Endothelial cell of umbilical vein (primary cell): Measurements from ENCODE around the gene NGF. TPM values are rescaled to one million over a fixed set of nuclear protein-coding genes. Genes with fewer than 3 reads are reported as not detected.

Experiments used
- BruUV-seq: library from RNA; stranded (reverse); fragments of 400-500 nt; replicated peaks from 2 replicates; lab custom pipeline; 2021; lab: Mats Ljungman, UMichigan
- CTCF ChIA-PET: fragments of 300-600, 350-600 bp; sonication (Branson Sonifier 250); formaldehyde crosslinking; loops from one replicate; lab custom pipeline; 2021; ENCODE audit warnings: antibody characterized with exemption, inconsistent platforms; lab: Charles Lee
- POLR2A ChIA-PET: fragments of 300-600, 350-600 bp; sonication (Branson Sonifier 250); formaldehyde crosslinking; loops from one replicate; lab custom pipeline; 2021; ENCODE audit warnings: antibody characterized with exemption, inconsistent platforms; lab: Charles Lee
- DNase-seq: peaks from one replicate; pipeline ENCODE4 v3.0.0-alpha.2; 2011; ENCODE audit warnings: low read depth, low spot score
- FAIRE-seq: peaks from 2 replicates; lab custom pipeline; 2011; peaks lifted over from hg19 to GRCh38; lab: Jason Lieb, UNC
- H2AFZ ChIP-seq: 2 replicates; pipeline ENCODE4 v1.6.0; 2012; ENCODE audit warnings: low read depth, low read length, control low read depth, inconsistent platforms
- H3K27ac ChIP-seq: 2 replicates; pipeline ENCODE4 v1.5.1; 2011; ENCODE audit warnings: low read depth, mild to moderate bottlenecking, control low read depth, low read length, moderate library complexity; ENCODE audit not compliant: insufficient read depth
- H3K27me3 ChIP-seq, 2 experiments: 2 replicates each; pipeline versions ENCODE4 v1.6.0 to v1.6.1; 2011; ENCODE audit warnings: low read length in 2 of 2, mixed read lengths in 1 of 2; ENCODE audit not compliant: control insufficient read depth in 2 of 2, insufficient read depth in 2 of 2
- H3K36me3 ChIP-seq, 2 experiments: 2 replicates in 1 of 2; 3 replicates in 1 of 2; pipeline ENCODE4 v1.5.1; 2011; ENCODE audit warnings: low read length in 2 of 2, mild to moderate bottlenecking in 1 of 2, moderate library complexity in 1 of 2; ENCODE audit not compliant: control insufficient read depth in 2 of 2, insufficient read depth in 2 of 2; ENCODE audit errors: extremely low read depth in 1 of 2
- H3K4me1 ChIP-seq: 3 replicates; pipeline ENCODE4 v1.5.1; 2011; ENCODE audit warnings: mild to moderate bottlenecking, low read length; ENCODE audit not compliant: control insufficient read depth, insufficient read depth; ENCODE audit errors: extremely low read depth
- H3K4me2 ChIP-seq: 2 replicates; pipeline ENCODE4 v1.6.1; 2011; ENCODE audit warnings: low read length, control low read depth, mixed read lengths; ENCODE audit not compliant: insufficient read depth
- H3K4me3 ChIP-seq, 3 experiments: fragments of 200-600 bp in 1 of 3; sonication (generic), shearing (Covaris generic) in 1 of 3; replicated peaks in 1 of 3; 2 replicates each; pipeline ENCODE4 v1.5.1; 2011 to 2016; ENCODE audit warnings: control low read depth in 3 of 3, low read length in 3 of 3, mild to moderate bottlenecking in 2 of 3, inconsistent platforms in 1 of 3, low read depth in 1 of 3, moderate library complexity in 1 of 3; ENCODE audit not compliant: insufficient read depth in 1 of 3
- H3K79me2 ChIP-seq: 2 replicates; pipeline ENCODE4 v1.6.0; 2012; ENCODE audit warnings: low read length, inconsistent platforms; ENCODE audit not compliant: control insufficient read depth, insufficient read depth
- H3K9ac ChIP-seq: replicated peaks from 2 replicates; pipeline ENCODE3; 2011; ENCODE audit warnings: low read length, control low read depth; ENCODE audit not compliant: insufficient read depth; ENCODE audit errors: extremely low read depth
- H3K9me1 ChIP-seq: replicated peaks from 3 replicates; pipeline ENCODE4 v1.6.0; 2011; ENCODE audit warnings: mild to moderate bottlenecking, low read length; ENCODE audit not compliant: control insufficient read depth, insufficient read depth; ENCODE audit errors: extremely low read depth
- H3K9me3 ChIP-seq: replicated peaks from 2 replicates; pipeline ENCODE4 v1.5.1; 2012; ENCODE audit warnings: low read length, inconsistent platforms; ENCODE audit not compliant: control insufficient read depth, insufficient read depth
- H4K20me1 ChIP-seq: replicated peaks from 2 replicates; pipeline ENCODE3; 2011; ENCODE audit warnings: mild to moderate bottlenecking, low read length; ENCODE audit not compliant: control insufficient read depth, insufficient read depth; ENCODE audit errors: extremely low read depth
- CTCF ChIP-seq, 2 donors: IDR thresholded peaks; 1 replicate in 1 of 2; 2 replicates in 1 of 2; pipeline ENCODE4 v1.5.1; 2011; ENCODE audit warnings: low read length in 2 of 2, mild to moderate bottlenecking in 2 of 2, moderate library complexity in 2 of 2, control low read depth in 1 of 2, inconsistent platforms in 1 of 2, low read depth in 1 of 2; ENCODE audit not compliant: insufficient read depth in 1 of 2; ENCODE audit errors: extremely low read depth in 1 of 2
- EZH2 ChIP-seq: IDR thresholded peaks from 2 replicates; pipeline ENCODE4 v1.6.1; 2012; ENCODE audit warnings: borderline replicate concordance, low read depth, mild to moderate bottlenecking, moderate library complexity, low read length, inconsistent platforms; ENCODE audit not compliant: severe bottlenecking
- FOS ChIP-seq: IDR thresholded peaks from 2 replicates; pipeline ENCODE4 v1.6.1; 2011; ENCODE audit warnings: mild to moderate bottlenecking, low read length, moderate library complexity, borderline replicate concordance; ENCODE audit not compliant: insufficient read depth
- GATA2 ChIP-seq: IDR thresholded peaks from 2 replicates; pipeline ENCODE4 v1.7.0; 2011; ENCODE audit warnings: low read depth, mild to moderate bottlenecking, moderate library complexity, mixed read lengths, low read length; ENCODE audit not compliant: insufficient read length, insufficient read depth
- JUN ChIP-seq: IDR thresholded peaks from 2 replicates; pipeline ENCODE4 v1.6.1; 2011; ENCODE audit warnings: borderline replicate concordance, low read depth; ENCODE audit not compliant: insufficient read length, insufficient read depth
- MAX ChIP-seq: IDR thresholded peaks from 2 replicates; pipeline ENCODE4 v1.6.1; 2011; ENCODE audit not compliant: insufficient read depth, insufficient read length
- MYC ChIP-seq: IDR thresholded peaks from one replicate; pipeline ENCODE4 v1.6.1; 2011; ENCODE audit warnings: mild to moderate bottlenecking, low read depth, low read length
- POLR2A ChIP-seq: IDR thresholded peaks from 2 replicates; pipeline ENCODE4 v1.6.1; 2012; ENCODE audit warnings: low read depth, mild to moderate bottlenecking, control low read depth, low read length
- POLR2AphosphoS5 ChIP-seq: IDR thresholded peaks from 2 replicates; pipeline ENCODE4 v1.6.1; 2012; ENCODE audit warnings: low read depth, mild to moderate bottlenecking, control low read depth, low read length, moderate library complexity; ENCODE audit not compliant: insufficient read depth
- dilution Hi-C: fragments of 300-500 bp; cut with MboI; formaldehyde crosslinking; loops from one replicate; pipeline ENCODE4 v1.15.0; 2019; ENCODE audit warnings: low sequenced_read_pairs; ENCODE audit not compliant: extremely low pct_ligation_motif_present
- intact Hi-C: fragments of 100-400 bp; cut with micrococcal nuclease; formaldehyde crosslinking; loops from one replicate; pipeline ENCODE4 v1.10.0; 2022
- polyA plus RNA-seq, 4 experiments: library from polyadenylated mRNA; depleted of rRNA in 3 of 4; stranded (reverse) in 3 of 4; unstranded in 1 of 4; fragments of >200 nt; gene quantifications; 2 replicates each; pipeline versions ENCODE4 v1.2.1 to v1.2.3, GENCODE V29; 2011 to 2012; ENCODE audit warnings: missing spikeins in 1 of 4
- total RNA-seq: library from RNA; stranded (reverse); gene quantifications from 2 replicates; pipeline ENCODE4 v1.2.3, GENCODE V29; 2021

The NGF gene
- total and polyA plus RNA-seq, 2 donors (not counting 3 experiments of a cell fraction or from before 2014, with no cell fraction given): not detected

GRCh38 chr1:115327270-115327669 is 10.8 kb downstream of the NGF start:
- H3K4me2 ChIP-seq: no peak overlapping the region
- intact Hi-C loops: no loop called here
- no peak overlapping the region for H3K27ac ChIP-seq

More at GRCh38 chr1:115327270-115327669, 10.8 kb downstream of the NGF start:
- Histone ChIP-seq H4K20me1 (no peaks in the 10 kb centered on the region), H3K27me3 (no peaks in the 10 kb centered on the region), H3K4me3 (no peak overlapping the region), H3K9me1 (no peaks in the 10 kb centered on the region), H3K9me3 (no peaks in the 10 kb centered on the region), H2AFZ (no peak overlapping the region), H3K4me1 (peaks cover 2% of the 10 kb centered on the region), H3K9ac (no peak overlapping the region), H3K36me3 (no peaks in the 10 kb centered on the region), H3K79me2 (no peaks in the 10 kb centered on the region)
- dilution Hi-C loops: no loop called here
- no peak for TF ChIP-seq EZH2
- no peak for TF ChIP-seq MYC
- no peak for TF ChIP-seq GATA2
- no peak for TF ChIP-seq MAX
- TF ChIP-seq CTCF (IDR thresholded peaks at IDR 0.05; ENCODE audit: extremely low read depth in 1 of 2, insufficient read depth in 1 of 2, low read depth in 1 of 2, low read length in 2 of 2): no peak
- no peak for TF ChIP-seq JUN
- no peak for TF ChIP-seq POLR2A
- no peak for TF ChIP-seq POLR2AphosphoS5
- no peak for TF ChIP-seq FOS
- FAIRE-seq (no peak), DNase-seq (no peak)
- no TSS peak for BruUV-seq
- ChIA-PET CTCF (no interaction called here), POLR2A (no interaction called here)
